Measurements from ENCODE around the gene MYBPH. TPM values are rescaled to one million over a fixed set of nuclear protein-coding genes. Genes with fewer than 3 reads are reported as not detected.

Gene MYBPH
- total RNA-seq = under 1 TPM in 2 of 4 donors, not detected in 2; 0.11 to 0.75 TPM

- no peaks in the 10 kb centered on the region for H3K36me3 ChIP-seq
- no peak for TF ChIP-seq POLR2A (IDR thresholded peaks at IDR 0.05)
- TF ChIP-seq CTCF (IDR thresholded peaks at IDR 0.05) = no peak
- peaks cover 8 to 9% of the 10 kb centered on the region in 2 donors for H3K4me1 ChIP-seq
- no peak within 1 kb of the TSS for H3K27ac ChIP-seq
- no peaks in the 10 kb centered on the region for H3K27me3 ChIP-seq
- no peak for DNase-seq
- intact Hi-C loops (cut with DNase I) = no loop called here
- H3K4me3 ChIP-seq (replicated peaks in 1 of 3) = no peak within 1 kb of the TSS
- WGBS, 2 donors = 80% methylated on average over 5 of the region's 5 CpGs; no CpG with 5 or more reads in 1 of the 2 donors
- no peaks in the 10 kb centered on the region for H3K9me3 ChIP-seq
These were observed at the start of gene MYBPH for GRCh38 chr1:203175237-203175826. TSS of gene MYBPH (minus strand) at chr1:203175826. CDS start at chr1:203175755, 71 bp downstream.

DNA sequence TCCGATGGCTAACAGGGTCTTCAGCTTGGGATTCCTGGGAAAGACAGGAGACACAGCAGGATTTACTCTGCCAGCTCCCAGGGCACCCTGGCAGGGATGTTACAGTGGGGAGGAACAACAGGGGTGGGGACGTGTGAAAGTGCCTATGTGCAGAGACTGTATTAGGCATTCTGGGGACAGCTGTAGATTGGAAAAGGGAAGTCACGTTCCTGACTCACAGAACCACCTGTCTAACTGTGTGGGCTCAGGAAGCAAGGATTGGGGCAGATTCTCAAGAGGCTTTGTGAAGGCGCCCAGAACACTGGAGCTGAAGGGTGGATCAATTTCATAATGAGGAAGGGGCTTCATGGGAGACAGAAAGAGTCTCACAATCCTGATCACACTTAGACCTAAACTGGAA is 49.4 kb upstream of the MYBPH start:
- DNase-seq = no peak
- H3K27me3 ChIP-seq = no peaks in the 10 kb centered on the region
- WGBS, 2 donors = 73 to 75% methylated on average over 3 to 4 of the region's 4 CpGs
- H3K36me3 ChIP-seq = no peaks in the 10 kb centered on the region
- no peaks in the 10 kb centered on the region for H3K9me3 ChIP-seq
- no peaks in the 10 kb centered on the region for H3K4me1 ChIP-seq
- no peak overlapping the region for H3K27ac ChIP-seq
- intact Hi-C loops (cut with DNase I) = no loop called here
- TF ChIP-seq POLR2A (IDR thresholded peaks at IDR 0.05) (no peak), CTCF (IDR thresholded peaks at IDR 0.05) (no peak)
- no peak overlapping the region for H3K4me3 ChIP-seq (replicated peaks in 1 of 3)

DNA sequence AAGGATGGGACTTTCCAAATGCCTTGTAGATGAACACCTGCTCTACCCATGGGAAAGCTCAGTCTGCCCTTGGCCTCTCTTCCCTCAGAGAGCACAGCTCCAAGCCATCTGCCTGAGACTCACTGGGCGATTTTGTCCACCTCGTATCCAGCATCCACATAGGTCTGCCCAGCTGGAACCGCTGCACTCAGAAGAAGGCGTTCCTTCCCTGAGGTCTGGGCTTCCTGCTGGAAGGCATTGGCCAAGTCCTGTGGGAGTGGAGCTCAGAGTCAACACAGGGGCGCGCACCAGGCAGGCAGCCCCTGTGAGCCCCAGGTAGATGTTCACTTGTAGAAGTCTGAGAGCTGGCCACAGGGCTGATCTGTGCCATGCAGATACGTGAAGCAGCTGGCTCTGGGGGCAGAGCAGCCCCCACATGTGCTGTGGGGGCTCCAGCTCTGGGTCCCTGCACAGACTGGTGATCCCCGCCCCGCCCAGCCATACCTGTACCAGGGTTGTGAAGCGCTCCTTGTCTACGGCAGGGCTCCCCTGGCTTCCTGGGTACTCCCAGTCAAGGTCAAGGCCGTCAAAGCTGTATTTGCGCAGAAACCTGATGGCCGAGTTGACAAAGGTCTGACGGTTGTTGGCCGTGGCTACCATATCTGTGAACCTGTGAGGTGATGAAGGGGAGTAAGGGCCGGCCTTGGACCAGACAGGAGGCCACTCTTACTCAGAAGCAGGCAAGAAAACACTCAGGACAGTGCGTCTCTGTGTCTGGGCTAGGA is 47.6 kb upstream of the MYBPH start:
- 81 to 83% methylated on average over 17 of the region's 18 CpGs for WGBS, 2 donors
- Histone ChIP-seq H3K27me3 (no peaks in the 10 kb centered on the region), H3K36me3 (no peaks in the 10 kb centered on the region), H3K4me3 (replicated peaks in 1 of 3) (no peak overlapping the region), H3K27ac (no peak overlapping the region), H3K9me3 (no peaks in the 10 kb centered on the region), H3K4me1 (no peaks in the 10 kb centered on the region)
- no peak for DNase-seq
- no peak for TF ChIP-seq POLR2A (IDR thresholded peaks at IDR 0.05)
- TF ChIP-seq CTCF (IDR thresholded peaks at IDR 0.05) = no peak
- intact Hi-C loops (cut with DNase I) = no loop called here

DNA sequence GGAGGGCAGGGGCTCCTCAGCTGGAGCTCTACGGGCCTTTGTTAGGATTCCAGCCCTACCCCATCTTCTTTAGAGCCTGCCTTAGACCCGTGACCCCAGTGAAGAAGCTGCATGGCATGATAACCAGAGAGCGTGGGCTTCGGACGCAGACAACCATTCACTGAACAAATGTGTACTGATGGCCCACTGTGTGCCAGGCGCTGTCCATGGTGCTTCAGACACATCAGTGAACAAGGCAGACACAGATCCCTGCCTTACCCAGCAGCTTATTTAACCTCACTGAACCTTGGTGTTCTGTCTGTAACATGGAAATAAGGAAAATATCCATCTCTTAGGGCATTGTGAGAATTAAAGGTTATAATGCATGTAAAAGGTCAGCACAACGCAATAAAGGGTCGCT is 44.3 kb upstream of the MYBPH start:
- no peaks in the 10 kb centered on the region for H3K36me3 ChIP-seq
- intact Hi-C loops (cut with DNase I) = loop anchor here (5.0 kb wide), 2 partner anchors 48 to 178 kb away; no protein-coding TSS in a partner anchor
- H3K4me3 ChIP-seq (replicated peaks in 1 of 3) = no peak overlapping the region
- H3K27ac ChIP-seq = no peak overlapping the region
- 79 to 84% methylated on average over 8 of the region's 8 CpGs for WGBS, 2 donors
- H3K27me3 ChIP-seq = no peaks in the 10 kb centered on the region
- no peaks in the 10 kb centered on the region for H3K4me1 ChIP-seq
- H3K9me3 ChIP-seq = no peaks in the 10 kb centered on the region
- no peak for DNase-seq
- TF ChIP-seq CTCF (IDR thresholded peaks at IDR 0.05) = no peak
- TF ChIP-seq POLR2A (IDR thresholded peaks at IDR 0.05) = no peak

DNA sequence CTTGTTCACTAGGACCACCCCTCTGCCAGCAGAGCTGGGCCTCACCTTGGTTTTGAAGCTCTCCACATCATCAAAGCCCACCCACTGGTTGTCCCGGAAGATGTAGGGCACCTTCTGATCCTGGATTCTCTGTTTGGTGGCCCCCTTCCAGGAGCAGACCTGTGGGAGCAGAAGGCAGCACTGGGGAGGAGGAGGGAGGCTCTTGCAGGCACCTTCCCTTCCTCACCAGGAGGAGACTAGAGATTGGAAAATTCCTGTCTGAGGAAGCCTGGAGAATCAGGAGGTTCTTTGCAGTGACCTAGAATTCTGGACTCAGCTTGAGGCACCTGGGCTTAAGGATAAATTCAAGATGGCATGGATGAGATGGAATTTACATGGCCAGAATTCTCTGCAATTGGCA is 43.5 kb upstream of the MYBPH start:
- WGBS, 2 donors = 77 to 92% methylated on average over 1 of the region's 1 CpG
- no peak for TF ChIP-seq POLR2A (IDR thresholded peaks at IDR 0.05)
- H3K4me1 ChIP-seq = no peaks in the 10 kb centered on the region
- no peaks in the 10 kb centered on the region for H3K27me3 ChIP-seq
- intact Hi-C loops (cut with DNase I) = loop anchor here (5.0 kb wide), 2 partner anchors 47 to 177 kb away; no protein-coding TSS in a partner anchor
- no peaks in the 10 kb centered on the region for H3K36me3 ChIP-seq
- H3K9me3 ChIP-seq = no peaks in the 10 kb centered on the region
- no peak overlapping the region for H3K4me3 ChIP-seq (replicated peaks in 1 of 3)
- DNase-seq = no peak
- H3K27ac ChIP-seq = no peak overlapping the region
